Large intestine (tissue), 3 donors: ENCODE results near the gene TMEM204. TPM values are rescaled to one million over a fixed set of nuclear protein-coding genes. Genes with fewer than 3 reads are reported as not detected.

Experiments used
- DNase-seq, 2 donors: peaks; one replicate each; pipeline versions ENCODE4 v3.0.0 to v3.0.0-alpha.2; 2013
- H3K27ac ChIP-seq: one replicate; pipeline ENCODE4 v1.5.1; 2013; ENCODE audit warnings: low read length
- H3K27me3 ChIP-seq: 2 replicates; pipeline ENCODE4 v1.6.1; 2013; ENCODE audit warnings: low read length; ENCODE audit not compliant: control insufficient read depth, insufficient read depth
- H3K36me3 ChIP-seq: 2 replicates; pipeline ENCODE4 v1.6.1; 2013; ENCODE audit warnings: low read length; ENCODE audit not compliant: control insufficient read depth, insufficient read depth
- H3K4me1 ChIP-seq: one replicate; pipeline ENCODE4 v1.6.1; 2013; ENCODE audit warnings: low read length; ENCODE audit not compliant: control insufficient read depth, insufficient read depth
- H3K4me3 ChIP-seq: one replicate; pipeline ENCODE4 v1.5.1; 2013; ENCODE audit warnings: low read length
- H3K9me3 ChIP-seq: one replicate; pipeline ENCODE4 v1.6.1; 2013; ENCODE audit warnings: mild to moderate bottlenecking, low read depth, low read length, moderate library complexity; ENCODE audit not compliant: control insufficient read depth
- WGBS: methylation state at CpG from one replicate; pipeline ENCODE4 v1.1.5; 2013; ENCODE audit warnings: low lambda C conversion rate; ENCODE audit not compliant: insufficient coverage; 5-methylcytosine and 5-hydroxymethylcytosine counted together
- polyA plus RNA-seq: library from polyadenylated mRNA; unstranded; fragments of 120-200 nt; gene quantifications from one replicate; pipeline ENCODE4 v1.2.1, GENCODE V29; 2013

Gene TMEM204
- polyA plus RNA-seq, 1 donor = 9.4 TPM

GRCh38 chr16:1548233-1548632, 14.8 kb downstream of the TMEM204 start:
- Histone ChIP-seq H3K4me1 (peaks cover 8% of the 10 kb centered on the region), H3K36me3 (peaks cover 9% of the 10 kb centered on the region), H3K4me3 (no peak overlapping the region), H3K27ac (no peak overlapping the region), H3K9me3 (no peaks in the 10 kb centered on the region), H3K27me3 (no peaks in the 10 kb centered on the region)
- no peak for DNase-seq
- 82% methylated on average over 2 of the region's 5 CpGs for WGBS

- H3K27ac ChIP-seq = no peak overlapping the region
- peaks cover 8% of the 10 kb centered on the region for H3K4me1 ChIP-seq
- H3K9me3 ChIP-seq = no peaks in the 10 kb centered on the region
- DNase-seq = no peak
- no peak overlapping the region for H3K4me3 ChIP-seq
- peaks cover 11% of the 10 kb centered on the region for H3K36me3 ChIP-seq
- WGBS = no CpG with 5 or more reads among the region's 23 CpGs
- H3K27me3 ChIP-seq = no peaks in the 10 kb centered on the region
Observed at GRCh38 chr16:1548727-1549126, 15.3 kb downstream of the TMEM204 start.

- H3K9me3 ChIP-seq = no peaks in the 10 kb centered on the region
- no peak overlapping the region for H3K4me3 ChIP-seq
- H3K27ac ChIP-seq = no peak overlapping the region
- no peaks in the 10 kb centered on the region for H3K27me3 ChIP-seq
- H3K36me3 ChIP-seq = peaks cover 19% of the 10 kb centered on the region
- H3K4me1 ChIP-seq = peaks cover 6% of the 10 kb centered on the region
- no peak for DNase-seq
- WGBS = 90% methylated on average over 3 of the region's 8 CpGs
Observed at GRCh38 chr16:1550069-1550468, 16.6 kb downstream of the TMEM204 start.

- no CpG with 5 or more reads among the region's 15 CpGs for WGBS
- no peak overlapping the region for H3K27ac ChIP-seq
- H3K36me3 ChIP-seq = peaks cover 21% of the 10 kb centered on the region
Observed at GRCh38 chr16:1550696-1551095, 17.2 kb downstream of the TMEM204 start.

GRCh38 chr16:1551166-1551565, 17.7 kb downstream of the TMEM204 start:
- no CpG with 5 or more reads among the region's 12 CpGs for WGBS
- Histone ChIP-seq H3K27ac (no peak overlapping the region), H3K4me1 (no peaks in the 10 kb centered on the region), H3K9me3 (no peaks in the 10 kb centered on the region), H3K27me3 (no peaks in the 10 kb centered on the region), H3K36me3 (peaks cover 21% of the 10 kb centered on the region), H3K4me3 (no peak overlapping the region)
- no peak for DNase-seq

More at GRCh38 chr16:1550696-1551095, 17.2 kb downstream of the TMEM204 start:
- DNase-seq = no peak
- Histone ChIP-seq H3K4me3 (no peak overlapping the region), H3K27me3 (no peaks in the 10 kb centered on the region), H3K9me3 (no peaks in the 10 kb centered on the region), H3K4me1 (peaks cover 4% of the 10 kb centered on the region)

- no peaks in the 10 kb centered on the region for H3K9me3 ChIP-seq
- H3K4me3 ChIP-seq = no peak overlapping the region
- H3K27me3 ChIP-seq = no peaks in the 10 kb centered on the region
- H3K27ac ChIP-seq = no peak overlapping the region
- no peak for DNase-seq
- WGBS = no CpG with 5 or more reads among the region's 15 CpGs
- peaks cover 27% of the 10 kb centered on the region for H3K36me3 ChIP-seq
- no peaks in the 10 kb centered on the region for H3K4me1 ChIP-seq
Observed at GRCh38 chr16:1552129-1552528, 18.7 kb downstream of the TMEM204 start.

- no peak overlapping the region for H3K27ac ChIP-seq
Observed at GRCh38 chr16:1553946-1554825, 20.7 kb downstream of the TMEM204 start.

GRCh38 chr16:1554826-1555445, 21.5 kb downstream of the TMEM204 start:
- DNase-seq = no peak
- WGBS = 100% methylated on average over 5 of the region's 34 CpGs
- Histone ChIP-seq H3K36me3 (peaks cover 52% of the 10 kb centered on the region), H3K4me1 (no peaks in the 10 kb centered on the region), H3K9me3 (no peaks in the 10 kb centered on the region), H3K4me3 (no peak overlapping the region), H3K27ac (no peak overlapping the region), H3K27me3 (no peaks in the 10 kb centered on the region)

More at GRCh38 chr16:1553946-1554825, 20.7 kb downstream of the TMEM204 start:
- no peak for DNase-seq
- Histone ChIP-seq H3K36me3 (peaks cover 45% of the 10 kb centered on the region), H3K9me3 (no peaks in the 10 kb centered on the region), H3K4me1 (no peaks in the 10 kb centered on the region), H3K27me3 (no peaks in the 10 kb centered on the region), H3K4me3 (no peak overlapping the region)
- no CpG with 5 or more reads among the region's 19 CpGs for WGBS

GRCh38 chr16:1556254-1556653, 22.8 kb downstream of the TMEM204 start:
- no peak overlapping the region for H3K27ac ChIP-seq
- H3K27me3 ChIP-seq = no peaks in the 10 kb centered on the region
- no peaks in the 10 kb centered on the region for H3K4me1 ChIP-seq
- no peaks in the 10 kb centered on the region for H3K9me3 ChIP-seq
- no peak overlapping the region for H3K4me3 ChIP-seq
- H3K36me3 ChIP-seq = peaks cover 65% of the 10 kb centered on the region
- no peak for DNase-seq
- WGBS = no CpG with 5 or more reads among the region's 13 CpGs

- peaks cover 69% of the 10 kb centered on the region for H3K36me3 ChIP-seq
- H3K4me3 ChIP-seq = no peak overlapping the region
- no peak overlapping the region for H3K27ac ChIP-seq
- H3K4me1 ChIP-seq = no peaks in the 10 kb centered on the region
- H3K9me3 ChIP-seq = no peaks in the 10 kb centered on the region
- DNase-seq = no peak
- no peaks in the 10 kb centered on the region for H3K27me3 ChIP-seq
- WGBS = 80% methylated on average over 1 of the region's 16 CpGs
Observed at GRCh38 chr16:1557074-1557473, 23.6 kb downstream of the TMEM204 start.
